Embryonic facial prominence (tissue), 1 donor: ENCODE results near the gene ADRA2A.

ENCODE experiments used
- DNase-seq: peaks from one replicate; pipeline ENCODE4 v3.0.0-alpha.2; 2016; ENCODE audit errors: extremely low spot score

The ADRA2A gene

GRCh38 chr10:111083222-111084095 is 6.6 kb downstream of the ADRA2A start:
- no peak for DNase-seq

GRCh38 chr10:111084366-111085255 is 7.8 kb downstream of the ADRA2A start:
- no peak for DNase-seq

GRCh38 chr10:111085690-111086353 is 9.0 kb downstream of the ADRA2A start:
- DNase-seq: no peak

- no peak for DNase-seq
These were observed 9.7 kb downstream of the ADRA2A start for GRCh38 chr10:111086574-111086973.

GRCh38 chr10:111087331-111087756 is 10.5 kb downstream of the ADRA2A start:
- DNase-seq: no peak

- no peak for DNase-seq
These were observed 11.2 kb downstream of the ADRA2A start for GRCh38 chr10:111087968-111088505.

- DNase-seq: no peak
These were observed 12.5 kb downstream of the ADRA2A start for GRCh38 chr10:111089293-111089692.

GRCh38 chr10:111091833-111092232 is 15.0 kb downstream of the ADRA2A start:
- DNase-seq: no peak

- DNase-seq: no peak
These were observed 17.0 kb downstream of the ADRA2A start for GRCh38 chr10:111093741-111094380.

GRCh38 chr10:111098679-111099437 is 22.0 kb downstream of the ADRA2A start:
- DNase-seq: no peak

GRCh38 chr10:111100198-111100597 is 23.4 kb downstream of the ADRA2A start:
- no peak for DNase-seq

GRCh38 chr10:111101796-111102195 is 25.0 kb downstream of the ADRA2A start:
- no peak for DNase-seq

GRCh38 chr10:111102359-111102837 is 25.6 kb downstream of the ADRA2A start:
- no peak for DNase-seq

- DNase-seq: no peak
These were observed 26.5 kb downstream of the ADRA2A start for GRCh38 chr10:111103196-111103840.

GRCh38 chr10:111104811-111105210 is 28.0 kb downstream of the ADRA2A start:
- no peak for DNase-seq

- DNase-seq: no peak
These were observed 29.3 kb downstream of the ADRA2A start for GRCh38 chr10:111106081-111106480.

GRCh38 chr10:111107023-111107422 is 30.2 kb downstream of the ADRA2A start:
- DNase-seq: no peak

- no peak for DNase-seq
These were observed 31.0 kb downstream of the ADRA2A start for GRCh38 chr10:111107846-111108245.

- no peak for DNase-seq
These were observed 31.6 kb downstream of the ADRA2A start for GRCh38 chr10:111108441-111108840.
